Mucosa of stomach (tissue), 1 donor: ENCODE results near the gene ELOB.
A peak's percentile ranks its signal among the peaks of the same experiment; 100 is the strongest.

Experiments used
- H3K27me3 ChIP-seq: one replicate; pipeline ENCODE4 v1.7.0; 2013; ENCODE audit warnings: mild to moderate bottlenecking, low read length; ENCODE audit not compliant: control insufficient read depth, insufficient read depth
- H3K36me3 ChIP-seq: one replicate; pipeline ENCODE4 v1.7.0; 2013; ENCODE audit warnings: low read length; ENCODE audit not compliant: control insufficient read depth, insufficient read depth
- H3K4me1 ChIP-seq: one replicate; pipeline ENCODE4 v1.7.0; 2013; ENCODE audit warnings: mild to moderate bottlenecking, low read length; ENCODE audit not compliant: control insufficient read depth, insufficient read depth
- H3K4me3 ChIP-seq: one replicate; pipeline ENCODE4 v1.7.0; 2013; ENCODE audit warnings: low read length
- H3K9ac ChIP-seq: one replicate; pipeline ENCODE4 v1.7.0; 2013; ENCODE audit warnings: mild to moderate bottlenecking, low read length, moderate library complexity
- H3K9me3 ChIP-seq: one replicate; pipeline ENCODE4 v1.7.0; 2013; ENCODE audit warnings: mild to moderate bottlenecking, low read length, moderate library complexity; ENCODE audit not compliant: control insufficient read depth
- donor health status: Pancreatic carcinoma.

ELOB gene

DNA sequence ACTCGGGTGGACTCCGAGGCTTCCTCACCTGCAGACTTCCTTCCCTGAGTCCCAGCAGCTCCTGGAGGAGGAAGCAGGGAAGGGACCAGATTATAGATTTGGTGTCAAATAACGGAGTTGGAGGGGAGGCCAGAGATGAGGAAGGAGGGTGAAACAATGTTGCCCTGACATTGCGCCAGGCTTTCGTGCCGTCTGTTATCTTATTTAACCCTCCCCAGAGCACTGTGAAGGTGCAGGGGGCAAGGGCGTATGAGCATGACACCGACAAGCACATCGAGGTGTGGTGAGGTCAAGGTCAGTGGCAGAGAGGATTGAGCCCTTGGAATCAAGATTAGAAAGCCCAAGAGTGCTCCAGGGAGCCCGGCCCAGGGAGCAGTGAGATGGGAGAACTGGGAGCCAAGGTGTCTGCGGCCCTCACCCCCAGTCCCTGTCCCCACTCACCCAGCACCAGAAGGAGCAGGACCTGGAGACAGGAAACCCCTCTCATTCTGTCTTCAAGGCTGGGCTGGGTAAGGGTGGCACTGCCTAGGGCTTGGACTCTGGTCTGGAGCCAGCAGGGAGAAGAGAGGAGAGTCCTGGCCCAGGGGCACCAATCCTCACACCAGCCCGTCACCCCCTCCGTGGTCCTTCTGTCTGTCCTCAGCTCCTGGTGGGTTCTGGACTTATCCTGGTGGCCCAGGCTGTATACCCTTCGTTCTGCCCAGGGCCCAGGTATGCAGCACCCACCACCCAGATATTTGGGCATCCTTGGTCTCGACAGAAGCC lies 9.2 kb upstream of the ELOB start:
- Histone ChIP-seq H3K9me3 (no peaks in the 10 kb centered on the region), H3K36me3 (no peaks in the 10 kb centered on the region), H3K9ac (no peak overlapping the region), H3K4me1 (peaks cover 20% of the 10 kb centered on the region), H3K4me3 (no peak overlapping the region), H3K27me3 (peaks cover 41% of the 10 kb centered on the region)

- Histone ChIP-seq H3K9me3 (no peaks in the 10 kb centered on the region), H3K4me1 (peaks cover 20% of the 10 kb centered on the region), H3K9ac (no peak overlapping the region), H3K27me3 (peaks cover 41% of the 10 kb centered on the region), H3K4me3 (no peak overlapping the region), H3K36me3 (no peaks in the 10 kb centered on the region)
These were observed 8.3 kb upstream of the ELOB start for GRCh38 chr16:2785101-2785991.

- H3K36me3 ChIP-seq = no peaks in the 10 kb centered on the region
- peaks cover 38% of the 10 kb centered on the region for H3K27me3 ChIP-seq
- no peaks in the 10 kb centered on the region for H3K9me3 ChIP-seq
- no peak overlapping the region for H3K4me3 ChIP-seq
- H3K9ac ChIP-seq = no peak overlapping the region
- H3K4me1 ChIP-seq = peaks cover 20% of the 10 kb centered on the region
These were observed 7.4 kb upstream of the ELOB start for GRCh38 chr16:2784358-2785100.

DNA sequence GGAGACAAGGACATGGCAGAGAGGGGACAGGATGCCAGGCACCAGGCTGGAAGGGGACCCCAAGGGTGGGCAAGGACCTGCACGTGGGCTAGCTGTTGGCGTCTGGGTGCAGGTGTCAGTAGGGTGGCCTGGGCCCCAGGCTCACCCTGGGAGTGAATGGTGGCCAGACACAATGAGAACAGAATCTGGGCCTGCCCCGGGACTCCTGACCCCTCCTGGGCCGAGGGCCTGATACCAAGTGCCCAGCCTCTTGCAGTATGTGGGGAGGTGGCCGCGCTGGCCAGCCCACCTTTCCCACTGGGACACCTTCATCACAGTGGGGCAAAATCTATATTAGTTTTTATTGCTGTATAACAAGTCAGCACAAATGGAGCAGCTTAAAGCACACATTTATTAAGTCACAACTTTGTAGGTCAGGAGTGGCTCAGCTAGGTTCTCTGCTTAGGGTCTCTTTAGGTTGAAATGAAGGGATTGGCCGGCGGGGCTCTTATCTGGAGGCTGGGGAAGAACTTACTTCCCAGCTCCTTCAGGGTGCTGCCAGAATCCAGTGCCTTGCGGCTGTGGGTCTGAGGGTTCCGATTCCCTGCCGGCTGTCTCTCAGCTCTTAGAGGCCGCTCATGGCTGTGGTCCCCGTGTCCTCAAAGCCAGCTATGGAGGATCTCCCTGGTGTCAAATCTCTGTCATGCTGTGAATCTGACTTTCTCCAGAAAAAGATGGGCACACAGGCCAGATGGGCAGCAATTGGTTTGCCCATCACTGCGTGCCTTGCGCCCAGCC lies 6.7 kb upstream of the ELOB start:
- Histone ChIP-seq H3K9ac (no peak overlapping the region), H3K4me3 (no peak overlapping the region), H3K27me3 (peaks cover 36% of the 10 kb centered on the region), H3K4me1 (peaks cover 23% of the 10 kb centered on the region), H3K9me3 (no peaks in the 10 kb centered on the region), H3K36me3 (no peaks in the 10 kb centered on the region)

DNA sequence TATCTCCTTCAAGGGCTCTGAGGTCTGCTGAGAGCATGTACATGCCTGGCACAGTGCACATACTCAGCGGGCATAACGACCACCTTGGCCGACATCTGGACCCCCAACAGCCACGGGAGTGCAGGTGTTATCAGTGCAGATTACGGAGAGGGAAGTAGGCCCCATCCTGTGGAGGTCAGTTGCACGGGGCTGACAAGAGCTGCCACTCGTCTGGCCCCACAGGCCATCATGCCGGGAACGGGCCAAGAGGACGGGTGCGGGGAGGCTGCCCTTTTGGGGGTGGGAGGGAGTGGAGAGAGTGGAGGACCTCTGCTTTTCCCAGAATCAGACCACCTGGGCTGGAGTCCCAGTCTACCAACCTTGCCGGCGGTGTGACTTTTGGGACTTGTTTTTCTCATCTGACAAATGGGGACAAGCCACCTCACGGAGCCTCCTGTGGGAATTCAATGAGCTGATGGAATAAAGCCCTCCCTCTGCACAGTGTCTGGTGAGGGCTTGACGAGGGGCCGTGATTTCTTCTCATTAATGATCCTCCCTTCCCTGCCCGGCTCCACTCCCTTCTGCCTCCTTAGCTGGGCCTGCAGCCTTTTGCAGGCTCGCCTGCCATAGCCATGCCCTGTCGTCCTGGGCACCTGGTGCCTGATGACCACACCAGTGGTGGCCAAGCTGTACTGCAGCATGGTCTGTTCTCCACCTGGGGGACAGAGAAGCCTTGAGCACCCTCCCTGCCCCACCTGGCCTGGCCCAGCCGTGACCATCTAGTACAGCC lies 5.7 kb upstream of the ELOB start:
- Histone ChIP-seq H3K4me3 (no peak overlapping the region), H3K27me3 (peaks cover 30% of the 10 kb centered on the region), H3K9me3 (no peaks in the 10 kb centered on the region), H3K36me3 (no peaks in the 10 kb centered on the region), H3K9ac (no peak overlapping the region), H3K4me1 (peaks cover 32% of the 10 kb centered on the region)

- H3K27me3 ChIP-seq = peaks cover 10% of the 10 kb centered on the region
- H3K4me3 ChIP-seq = no peak overlapping the region
- peaks cover 32% of the 10 kb centered on the region for H3K4me1 ChIP-seq
- no peaks in the 10 kb centered on the region for H3K9me3 ChIP-seq
- no peak overlapping the region for H3K9ac ChIP-seq
- no peaks in the 10 kb centered on the region for H3K36me3 ChIP-seq
These were observed 3.2 kb upstream of the ELOB start for GRCh38 chr16:2779978-2780898.

DNA sequence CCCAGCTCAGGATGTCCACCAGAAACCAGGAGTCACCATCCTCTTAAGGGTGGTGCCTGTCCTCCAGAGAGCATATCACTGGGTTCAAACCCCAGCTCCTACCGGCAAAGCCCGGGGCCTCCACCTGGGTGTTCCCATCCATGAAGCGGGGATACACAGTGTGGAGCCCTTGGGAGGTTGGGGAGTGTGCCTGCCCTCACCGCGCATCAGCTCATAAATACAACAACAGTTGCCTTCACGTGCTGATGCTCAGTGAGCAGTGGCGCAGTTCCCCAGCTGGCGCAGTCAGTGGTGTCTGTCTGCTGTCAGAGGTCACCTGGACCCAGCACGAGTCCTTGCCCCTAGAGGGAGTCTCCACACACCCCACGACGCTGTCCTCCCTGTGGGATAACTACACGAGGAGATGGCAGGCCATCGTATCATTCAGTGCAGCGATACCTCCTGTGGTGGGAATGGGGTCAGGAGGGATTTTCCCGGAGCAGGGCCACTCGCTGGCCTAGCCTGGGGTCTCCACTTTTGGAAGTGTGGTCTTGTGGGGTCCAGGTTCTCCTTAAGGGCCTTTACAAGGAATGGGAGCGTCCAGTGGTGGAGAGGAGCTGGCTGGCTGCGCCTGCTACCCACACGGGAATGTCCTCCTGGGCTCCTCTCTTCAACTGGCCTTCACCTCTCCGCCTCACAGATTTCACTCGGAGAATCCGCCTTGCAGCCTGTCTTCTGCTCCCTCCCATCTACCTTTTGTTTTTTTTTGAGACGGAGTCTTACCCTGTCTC lies 2.3 kb upstream of the ELOB start:
- Histone ChIP-seq H3K9me3 (no peaks in the 10 kb centered on the region), H3K4me3 (no peak overlapping the region), H3K36me3 (no peaks in the 10 kb centered on the region), H3K27me3 (peaks cover 1% of the 10 kb centered on the region), H3K9ac (no peak overlapping the region), H3K4me1 (peaks cover 24% of the 10 kb centered on the region)

DNA sequence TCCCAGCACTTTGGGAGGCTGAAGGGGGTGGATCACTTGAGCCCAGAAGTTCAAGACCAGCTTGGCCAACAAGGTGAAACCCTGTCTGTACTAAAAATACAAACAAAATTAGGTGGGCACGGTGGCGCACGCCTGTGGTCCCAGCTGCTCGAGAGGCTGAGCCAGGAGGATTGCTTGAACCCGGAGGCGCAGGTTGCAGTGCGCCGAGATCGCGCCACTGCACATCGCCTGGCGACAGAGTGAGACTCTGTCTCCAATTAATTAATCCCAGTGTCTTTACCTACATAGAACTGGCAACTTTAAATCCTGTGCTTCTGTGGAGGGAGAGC lies 1.5 kb upstream of the ELOB start:
- H3K36me3 ChIP-seq = peaks cover under 1% of the 10 kb centered on the region
- no peaks in the 10 kb centered on the region for H3K9me3 ChIP-seq
- peak overlapping the region; percentile 99 for H3K9ac ChIP-seq
- no peaks in the 10 kb centered on the region for H3K27me3 ChIP-seq
- peak overlapping the region; percentile 92 for H3K4me3 ChIP-seq
- peaks cover 24% of the 10 kb centered on the region for H3K4me1 ChIP-seq

DNA sequence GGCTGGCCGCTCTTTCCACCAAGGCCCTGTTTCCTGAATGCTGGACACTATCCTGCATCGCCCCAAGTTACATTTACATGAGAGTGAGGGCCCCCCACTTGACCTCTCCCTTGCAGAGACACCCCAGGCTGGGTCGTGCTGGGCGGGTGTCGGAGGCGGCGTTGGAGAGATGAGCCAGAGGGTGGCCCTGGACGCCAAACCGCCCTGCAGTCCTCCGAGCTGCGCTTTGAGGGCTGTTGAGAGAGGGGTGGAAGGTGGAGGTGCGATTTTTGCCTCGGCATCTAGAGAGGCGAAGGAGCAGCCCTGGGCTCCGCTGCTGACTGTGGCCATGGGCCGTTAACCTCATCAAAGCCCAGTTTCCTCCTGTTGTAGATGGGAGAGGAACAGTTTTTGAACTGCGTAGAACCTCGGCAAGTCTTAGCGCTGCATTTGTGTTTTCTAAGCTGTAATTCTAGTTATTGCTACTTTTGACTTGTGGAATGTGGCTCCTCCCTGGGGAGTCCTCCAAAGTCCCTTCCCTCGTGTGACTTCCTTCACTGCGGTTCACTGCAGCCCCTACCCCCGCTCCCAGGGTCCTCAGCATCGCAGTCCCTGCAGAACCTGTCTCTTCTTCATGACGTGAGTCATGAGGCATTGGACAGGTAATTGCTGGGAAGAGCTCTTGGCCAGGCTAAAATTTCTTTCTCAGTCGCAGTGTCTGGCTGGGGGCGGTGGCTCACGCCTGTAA lies 986 bp upstream of the ELOB start:
- Histone ChIP-seq H3K4me1 (peaks cover 24% of the 10 kb centered on the region), H3K27me3 (no peaks in the 10 kb centered on the region), H3K9me3 (no peaks in the 10 kb centered on the region), H3K36me3 (peaks cover 6% of the 10 kb centered on the region), H3K4me3 (peak overlapping the region; percentile 92), H3K9ac (peak overlapping the region; percentile 99)
